PC-3 (cell line): ENCODE measurements around the gene LIN7A. TPM values are rescaled to one million over a fixed set of nuclear protein-coding genes. Genes with fewer than 3 reads are reported as not detected.

Experiments used
- ATAC-seq: fragments of 200-7000 bp; cut with Tn5 transposase; 2 replicates; pipeline ENCODE4 v1.9.1; 2020; ENCODE audit warnings: mild to moderate bottlenecking, moderate library complexity
- BruUV-seq: library from RNA; stranded (reverse); fragments of 400-500 nt; replicated peaks from 2 replicates; lab custom pipeline; 2021; lab: Mats Ljungman, UMichigan
- CTCF ChIA-PET: fragments of 300-600 bp; sonication (Branson Sonifier 250); formaldehyde crosslinking; loops from one replicate; lab custom pipeline; 2022; ENCODE audit warnings: antibody characterized with exemption; lab: Charles Lee
- POLR2A ChIA-PET: fragments of 300-600 bp; sonication (Branson Sonifier 250); formaldehyde crosslinking; loops from one replicate; lab custom pipeline; 2022; ENCODE audit warnings: antibody characterized with exemption; ENCODE audit not compliant: unreplicated experiment; lab: Charles Lee
- DNase-seq: peaks from one replicate; pipeline ENCODE4 v3.0.0-alpha.2; 2015
- H2AFZ ChIP-seq: fragments of 300-600 bp; sonication (generic); 2 replicates; pipeline ENCODE4 v1.6.0; 2016; ENCODE audit warnings: antibody characterized with exemption, low read length
- H3F3A ChIP-seq: fragments of 300-600 bp; sonication (generic); one replicate; pipeline ENCODE4 v1.6.0; 2017; ENCODE audit warnings: antibody characterized with exemption, low read length, control low read depth, mild to moderate bottlenecking; ENCODE audit not compliant: unreplicated experiment
- H3K27ac ChIP-seq: fragments of 300-600 bp; sonication (generic); 2 replicates; pipeline ENCODE4 v1.5.1; 2016; ENCODE audit warnings: mild to moderate bottlenecking, low read length
- H3K27me3 ChIP-seq: fragments of 300-600 bp; sonication (generic); 2 replicates; pipeline ENCODE4 v1.6.1; 2016; ENCODE audit warnings: low read length, mixed read lengths
- H3K36me3 ChIP-seq: fragments of 300-600 bp; sonication (generic); 2 replicates; pipeline ENCODE4 v1.6.1; 2016; ENCODE audit warnings: low read depth, mixed run types, low read length, mixed read lengths
- H3K4me1 ChIP-seq: fragments of 300-600 bp; sonication (generic); 2 replicates; pipeline ENCODE4 v1.5.1; 2016; ENCODE audit warnings: low read length; ENCODE audit not compliant: insufficient read depth
- H3K4me2 ChIP-seq: fragments of 300-600 bp; sonication (generic); 2 replicates; pipeline ENCODE4 v1.6.0; 2016; ENCODE audit warnings: low read length
- H3K4me3 ChIP-seq: fragments of 300-600 bp; sonication (generic); 2 replicates; pipeline ENCODE4 v1.5.1; 2016; ENCODE audit warnings: mild to moderate bottlenecking, low read length, mixed read lengths
- H3K79me2 ChIP-seq: fragments of 300-600 bp; sonication (generic); 2 replicates; pipeline ENCODE4 v1.6.1; 2017; ENCODE audit warnings: low read length, mixed read lengths
- H3K9ac ChIP-seq: fragments of 300-600 bp; sonication (generic); 2 replicates; pipeline ENCODE4 v1.6.0; 2016; ENCODE audit warnings: mild to moderate bottlenecking, low read length
- H3K9me2 ChIP-seq: fragments of 300-600 bp; sonication (generic); replicated peaks from 2 replicates; pipeline ENCODE4 v1.6.1; 2016; ENCODE audit warnings: mixed run types, low read length, mixed read lengths
- H3K9me3 ChIP-seq: fragments of 300-600 bp; sonication (generic); 2 replicates; pipeline ENCODE4 v1.6.1; 2016; ENCODE audit warnings: low read length, mixed read lengths
- H4K20me1 ChIP-seq: fragments of 300-600 bp; sonication (generic); 2 replicates; pipeline ENCODE4 v1.6.1; 2016; ENCODE audit warnings: low read length, mixed read lengths
- CTCF ChIP-seq: fragments of 300-600 bp; sonication (generic); conservative IDR thresholded peaks from 2 replicates; pipeline ENCODE4 v1.5.1; 2017; ENCODE audit warnings: antibody characterized with exemption, low read depth, mild to moderate bottlenecking, low read length
- EZH2 ChIP-seq: fragments of 300-600 bp; sonication (generic); IDR thresholded peaks from one replicate; pipeline ENCODE4 v1.6.1; 2017; ENCODE audit warnings: antibody characterized with exemption, mild to moderate bottlenecking, low read length; ENCODE audit not compliant: unreplicated experiment
- EZH2phosphoT487 ChIP-seq: fragments of 300-600 bp; sonication (generic); IDR thresholded peaks from 2 replicates; pipeline ENCODE4 v1.6.1; 2018; ENCODE audit warnings: mild to moderate bottlenecking, antibody characterized with exemption, low read length, borderline replicate concordance
- intact Hi-C: fragments of 100-400 bp; cut with micrococcal nuclease; formaldehyde crosslinking; loops from 2 replicates; pipeline ENCODE4 v1.9.0; 2023
- total RNA-seq: library from RNA; depleted of rRNA; stranded (reverse); fragments of >200 nt; gene quantifications from 2 replicates; pipeline ENCODE4 v1.2.3, GENCODE V29; 2014

LIN7A gene
- total RNA-seq, 1 experiment from 2014 or later, result not detected

- ATAC-seq, result no peak
- no TSS peak for BruUV-seq
Measured at GRCh38 chr12:80846952-80847351, 90.8 kb downstream of the LIN7A start.

GRCh38 chr12:80845639-80846038 is 92.1 kb downstream of the LIN7A start:
- BruUV-seq, result no TSS peak
- DNase-seq (no peak), ATAC-seq (no peak)
- ChIA-PET POLR2A (no interaction called here), CTCF (interaction anchor here (0.7 kb wide), 1 partner anchor 10 kb away, joined by 3 read pairs; no protein-coding TSS in a partner anchor)
- H3K27ac ChIP-seq, result no peak overlapping the region
- H3K9me2 ChIP-seq, result no peaks in the 10 kb centered on the region
- TF ChIP-seq CTCF (no peak), EZH2phosphoT487 (no peak), EZH2 (no peak)
- no peak overlapping the region for H3K4me2 ChIP-seq
- no peak overlapping the region for H3K4me3 ChIP-seq
- intact Hi-C loops, result no loop called here
- no peaks in the 10 kb centered on the region for H3F3A ChIP-seq
- no peak overlapping the region for H2AFZ ChIP-seq
- H3K9ac ChIP-seq, result no peak overlapping the region
- H3K9me3 ChIP-seq, result no peaks in the 10 kb centered on the region
- H4K20me1 ChIP-seq, result no peaks in the 10 kb centered on the region
- no peaks in the 10 kb centered on the region for H3K79me2 ChIP-seq
- no peaks in the 10 kb centered on the region for H3K36me3 ChIP-seq
- H3K27me3 ChIP-seq, result peaks cover 3% of the 10 kb centered on the region; the same call in 1 of the 2 replicates
- H3K4me1 ChIP-seq, result no peaks in the 10 kb centered on the region

More at GRCh38 chr12:80846952-80847351, 90.8 kb downstream of the LIN7A start:
- ChIA-PET CTCF (no interaction called here), POLR2A (no interaction called here)
- Histone ChIP-seq H3K79me2 (no peaks in the 10 kb centered on the region), H3K9ac (no peak overlapping the region), H3F3A (no peaks in the 10 kb centered on the region), H3K9me2 (no peaks in the 10 kb centered on the region), H3K27ac (no peak overlapping the region), H3K27me3 (peaks cover 3% of the 10 kb centered on the region; the same call in 1 of the 2 replicates), H3K4me3 (no peak overlapping the region), H3K9me3 (no peaks in the 10 kb centered on the region), H3K36me3 (no peaks in the 10 kb centered on the region), H3K4me1 (no peaks in the 10 kb centered on the region), H2AFZ (no peak overlapping the region), H3K4me2 (no peak overlapping the region), H4K20me1 (no peaks in the 10 kb centered on the region)
- TF ChIP-seq EZH2phosphoT487 (no peak), EZH2 (no peak), CTCF (no peak)
- intact Hi-C loops, result no loop called here
- no peak for DNase-seq

GRCh38 chr12:80843969-80844368 is 93.8 kb downstream of the LIN7A start:
- Histone ChIP-seq H3K36me3 (no peaks in the 10 kb centered on the region), H3K9me2 (no peaks in the 10 kb centered on the region), H3K79me2 (no peaks in the 10 kb centered on the region), H4K20me1 (no peaks in the 10 kb centered on the region), H2AFZ (no peak overlapping the region), H3K4me1 (no peaks in the 10 kb centered on the region), H3K9ac (no peak overlapping the region), H3K9me3 (no peaks in the 10 kb centered on the region), H3K4me3 (no peak overlapping the region), H3K27me3 (peaks cover 14% of the 10 kb centered on the region), H3F3A (no peaks in the 10 kb centered on the region), H3K4me2 (no peak overlapping the region), H3K27ac (no peak overlapping the region)
- CTCF ChIA-PET, result no interaction called here
- intact Hi-C loops, result no loop called here
- TF ChIP-seq EZH2 (no peak), CTCF (no peak), EZH2phosphoT487 (no peak)
- no peak for ATAC-seq
- BruUV-seq, result no TSS peak
- POLR2A ChIA-PET, result no interaction called here
- no peak for DNase-seq
